Esophagus squamous epithelium (tissue), 4 donors: Measurements from ENCODE around the gene STAT2.

Source experiments
- POLR2A ChIP-seq, 4 donors: fragments of 450-650 bp; IDR thresholded peaks; one replicate each; pipeline ENCODE4 v1.6.1; 2017; ENCODE audit warnings: antibody characterized with exemption in 4 of 4, mild to moderate bottlenecking in 4 of 4, moderate library complexity in 3 of 4
- TF ChIP-seq, protein P1 (sequence below), 6 experiments: fragments of 450-650 bp in 4 of 6; fragments of 200-600 bp in 2 of 6; sonication (generic) in 2 of 6; IDR thresholded peaks; one replicate each; pipeline ENCODE4 v1.5.1; 2016 to 2019; ENCODE audit warnings: antibody characterized with exemption in 6 of 6, mild to moderate bottlenecking in 4 of 6, moderate library complexity in 4 of 6

DNA sequence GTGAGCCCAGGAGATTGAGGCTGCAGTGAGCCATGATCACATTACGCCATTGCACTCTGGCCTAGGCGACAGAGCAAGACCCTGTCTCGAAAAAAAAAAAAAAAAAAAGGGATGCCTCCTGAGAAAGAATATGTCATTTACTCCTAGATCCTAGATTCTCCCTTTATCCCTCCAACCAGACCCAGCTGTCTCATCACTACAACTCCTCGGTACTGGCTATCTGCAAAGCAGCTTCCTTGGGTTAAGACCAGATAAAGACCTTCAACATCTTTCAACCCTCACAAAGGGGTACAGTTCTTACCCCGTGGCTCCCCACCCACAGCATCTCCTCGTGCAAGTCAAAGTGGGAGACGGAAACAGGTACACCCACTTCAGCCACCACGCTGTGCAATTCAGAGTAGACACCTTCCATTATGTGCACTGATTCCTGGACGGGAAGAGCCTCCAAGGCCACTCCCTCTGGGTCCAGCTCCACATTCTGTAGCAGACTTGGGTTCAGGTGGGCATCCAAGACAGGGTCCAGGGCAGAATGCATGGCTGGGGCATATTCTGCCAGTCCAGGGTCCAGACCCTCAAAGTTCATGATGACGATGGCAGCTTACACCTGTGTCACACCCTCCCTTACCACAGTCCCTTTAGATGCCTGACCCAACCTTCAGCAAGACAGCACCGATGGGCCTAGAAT lies 27.3 kb downstream of the STAT2 start:
- no peak for TF ChIP-seq POLR2A (IDR thresholded peaks at IDR 0.05)
- TF ChIP-seq, protein P1, sequence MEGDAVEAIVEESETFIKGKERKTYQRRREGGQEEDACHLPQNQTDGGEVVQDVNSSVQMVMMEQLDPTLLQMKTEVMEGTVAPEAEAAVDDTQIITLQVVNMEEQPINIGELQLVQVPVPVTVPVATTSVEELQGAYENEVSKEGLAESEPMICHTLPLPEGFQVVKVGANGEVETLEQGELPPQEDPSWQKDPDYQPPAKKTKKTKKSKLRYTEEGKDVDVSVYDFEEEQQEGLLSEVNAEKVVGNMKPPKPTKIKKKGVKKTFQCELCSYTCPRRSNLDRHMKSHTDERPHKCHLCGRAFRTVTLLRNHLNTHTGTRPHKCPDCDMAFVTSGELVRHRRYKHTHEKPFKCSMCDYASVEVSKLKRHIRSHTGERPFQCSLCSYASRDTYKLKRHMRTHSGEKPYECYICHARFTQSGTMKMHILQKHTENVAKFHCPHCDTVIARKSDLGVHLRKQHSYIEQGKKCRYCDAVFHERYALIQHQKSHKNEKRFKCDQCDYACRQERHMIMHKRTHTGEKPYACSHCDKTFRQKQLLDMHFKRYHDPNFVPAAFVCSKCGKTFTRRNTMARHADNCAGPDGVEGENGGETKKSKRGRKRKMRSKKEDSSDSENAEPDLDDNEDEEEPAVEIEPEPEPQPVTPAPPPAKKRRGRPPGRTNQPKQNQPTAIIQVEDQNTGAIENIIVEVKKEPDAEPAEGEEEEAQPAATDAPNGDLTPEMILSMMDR (IDR thresholded peaks at IDR 0.05), result no peak
